Spleen (tissue), 11 donors: ENCODE measurements around the gene ROMO1. TPM values are rescaled to one million over a fixed set of nuclear protein-coding genes. Genes with fewer than 3 reads are reported as not detected.

Source experiments
- DNase-seq: peaks from one replicate; pipeline ENCODE4 v3.0.0-alpha.2; 2020
- H3K27ac ChIP-seq, 8 donors: fragments of 200-600 bp; sonication (generic) in 7 of 8; 1 replicate in 4 of 8; 2 replicates in 4 of 8; pipeline versions ENCODE4 v1.5.0 to v1.8.0; 2016 to 2021; ENCODE audit warnings: inconsistent platforms in 4 of 8, mild to moderate bottlenecking in 4 of 8, moderate library complexity in 1 of 8
- H3K27me3 ChIP-seq, 7 donors: fragments of 200-600 bp; sonication (generic) in 6 of 7; replicated peaks in 1 of 7; 1 replicate in 4 of 7; 2 replicates in 3 of 7; pipeline versions ENCODE4 v1.5.0 to v1.8.0; 2016 to 2021; ENCODE audit warnings: inconsistent platforms in 3 of 7, mild to moderate bottlenecking in 1 of 7
- H3K36me3 ChIP-seq, 6 donors: fragments of 200-600 bp; sonication (generic) in 5 of 6; 1 replicate in 4 of 6; 2 replicates in 2 of 6; pipeline versions ENCODE4 v1.5.0 to v1.8.0; 2016 to 2021; ENCODE audit warnings: inconsistent platforms in 2 of 6
- H3K4me1 ChIP-seq, 6 donors: fragments of 200-600 bp; sonication (generic) in 5 of 6; 1 replicate in 3 of 6; 2 replicates in 3 of 6; pipeline versions ENCODE4 v1.5.0 to v1.8.0; 2016 to 2021; ENCODE audit warnings: inconsistent platforms in 3 of 6
- H3K4me3 ChIP-seq, 8 donors: fragments of 200-600 bp; sonication (generic) in 7 of 8; 1 replicate in 4 of 8; 2 replicates in 4 of 8; pipeline versions ENCODE4 v1.5.0 to v1.8.0; 2016 to 2021; ENCODE audit warnings: inconsistent platforms in 4 of 8, mild to moderate bottlenecking in 4 of 8, moderate library complexity in 2 of 8
- H3K9me3 ChIP-seq, 8 donors: fragments of 200-600 bp; sonication (generic) in 7 of 8; 1 replicate in 4 of 8; 2 replicates in 4 of 8; pipeline versions ENCODE4 v1.5.0 to v1.8.0; 2016 to 2021; ENCODE audit warnings: inconsistent platforms in 4 of 8
- POLR2A ChIP-seq, 3 donors: fragments of 450-650 bp; IDR thresholded peaks; one replicate each; pipeline ENCODE4 v1.5.1; 2017; ENCODE audit warnings: antibody characterized with exemption in 3 of 3, mild to moderate bottlenecking in 1 of 3
- POLR2AphosphoS5 ChIP-seq, 3 donors: sonication (generic); formaldehyde crosslinking; IDR thresholded peaks; one replicate each; pipeline ENCODE4 v1.5.1; 2017; ENCODE audit warnings: antibody characterized with exemption in 3 of 3
- WGBS, 5 donors: extraction: QIAGEN DNeasy Blood & Tissue Kit in 3 of 5; methylation state at CpG; one replicate each; pipeline versions ENCODE4 v1.1.5 to v1.1.7; 2013 to 2018; 5-methylcytosine and 5-hydroxymethylcytosine counted together
- intact Hi-C: fragments of 100-400 bp; cut with DNase I; formaldehyde crosslinking; loops from one replicate; pipeline ENCODE4 v1.15.0; 2023; ENCODE audit warnings: low total_unique reads
- polyA plus RNA-seq, 3 donors: library from polyadenylated mRNA; stranded (reverse); fragments of 200-250 nt; gene quantifications; one replicate each; pipeline ENCODE4 v1.2.1, GENCODE V29; 2013
- total RNA-seq, 7 donors: library from RNA; depleted of rRNA in 3 of 7; stranded (reverse); fragments of >200 nt in 3 of 7; fragmentation: NEBNext Ultra II Directional in 4 of 7; extraction: Animal tissue kit (Norgen Biotek cat#: 25700) in 4 of 7; gene quantifications; one replicate each; pipeline versions ENCODE4 v1.1.0 to v1.2.1, GENCODE V29; 2016 to 2021
- TF ChIP-seq, protein P1 (sequence below), 11 experiments: fragments of 200-600 bp in 7 of 11; fragments of 450-650 bp in 4 of 11; sonication (generic) in 4 of 11; IDR thresholded peaks in 8 of 11; conservative IDR thresholded peaks in 3 of 11; 1 replicate in 7 of 11; 2 replicates in 4 of 11; pipeline versions ENCODE4 v1.4.0 to v1.8.0; 2016 to 2021; ENCODE audit warnings: antibody characterized with exemption in 11 of 11, inconsistent platforms in 4 of 11, mild to moderate bottlenecking in 1 of 11
- donor health status: healthy with polysubstance abuse.
- donor health status: DM: no; HTN: no; CAD: no; lungs with moderate emphysema.
- donor health status: DM: no; HTN: no; CAD: no.
- donor health status: Bipolar disorder and iron deficiency.
- donor health status: healthy.
- donor health status: DM: no; HTN: no; CAD: no.
- donor health status: DM: yes; HTN: yes; CAD: no.

The ROMO1 gene
- total and polyA plus RNA-seq, 10 donors = 66.2 to 372 (median 118) TPM

DNA sequence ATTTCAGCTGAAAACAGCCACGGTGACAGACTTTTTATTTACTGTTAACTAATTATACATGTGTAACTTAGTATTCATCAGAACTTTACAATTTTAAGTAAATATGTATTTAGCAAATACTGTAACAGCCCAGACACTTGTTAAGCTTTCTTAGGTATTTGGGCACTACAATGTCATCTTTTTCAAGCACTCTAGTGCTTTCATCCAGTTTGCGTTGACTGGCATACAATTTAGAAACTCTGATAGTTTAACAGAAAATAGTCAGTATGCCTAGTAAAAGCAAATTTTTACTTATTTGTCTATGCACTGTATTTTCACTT lies 32.2 kb downstream of the ROMO1 start:
- peaks cover 12 to 100% (median 99%) of the 10 kb centered on the region in 6 donors for H3K36me3 ChIP-seq
- H3K4me1 ChIP-seq = peaks cover 56 to 97% (median 82%) of the 10 kb centered on the region in 6 donors
- 68 to 86% (median 78%) methylated on average over 2 of the region's 2 CpGs for WGBS, 5 donors
- DNase-seq = no peak
- no peak overlapping the region for H3K27ac ChIP-seq
- no peaks in the 10 kb centered on the region for H3K27me3 ChIP-seq
- H3K4me3 ChIP-seq = no peak overlapping the region
- TF ChIP-seq, protein P1, sequence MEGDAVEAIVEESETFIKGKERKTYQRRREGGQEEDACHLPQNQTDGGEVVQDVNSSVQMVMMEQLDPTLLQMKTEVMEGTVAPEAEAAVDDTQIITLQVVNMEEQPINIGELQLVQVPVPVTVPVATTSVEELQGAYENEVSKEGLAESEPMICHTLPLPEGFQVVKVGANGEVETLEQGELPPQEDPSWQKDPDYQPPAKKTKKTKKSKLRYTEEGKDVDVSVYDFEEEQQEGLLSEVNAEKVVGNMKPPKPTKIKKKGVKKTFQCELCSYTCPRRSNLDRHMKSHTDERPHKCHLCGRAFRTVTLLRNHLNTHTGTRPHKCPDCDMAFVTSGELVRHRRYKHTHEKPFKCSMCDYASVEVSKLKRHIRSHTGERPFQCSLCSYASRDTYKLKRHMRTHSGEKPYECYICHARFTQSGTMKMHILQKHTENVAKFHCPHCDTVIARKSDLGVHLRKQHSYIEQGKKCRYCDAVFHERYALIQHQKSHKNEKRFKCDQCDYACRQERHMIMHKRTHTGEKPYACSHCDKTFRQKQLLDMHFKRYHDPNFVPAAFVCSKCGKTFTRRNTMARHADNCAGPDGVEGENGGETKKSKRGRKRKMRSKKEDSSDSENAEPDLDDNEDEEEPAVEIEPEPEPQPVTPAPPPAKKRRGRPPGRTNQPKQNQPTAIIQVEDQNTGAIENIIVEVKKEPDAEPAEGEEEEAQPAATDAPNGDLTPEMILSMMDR (IDR thresholded peaks at IDR 0.05 in 8 of 11, conservative IDR thresholded peaks at IDR 0.05 in 3 of 11) = no peak
- no peak for TF ChIP-seq POLR2A (IDR thresholded peaks at IDR 0.05)
- TF ChIP-seq POLR2AphosphoS5 (IDR thresholded peaks at IDR 0.05) = no peak
- no peaks in the 10 kb centered on the region for H3K9me3 ChIP-seq
- intact Hi-C loops = loop anchor here (10.0 kb wide), 1 partner anchor 153 kb away; no protein-coding TSS in a partner anchor

GRCh38 chr20:35731862-35732643 lies 32.8 kb downstream of the ROMO1 start:
- no peak for DNase-seq
- peaks cover 12 to 100% (median 98%) of the 10 kb centered on the region in 6 donors for H3K36me3 ChIP-seq
- no peaks in the 10 kb centered on the region for H3K27me3 ChIP-seq
- TF ChIP-seq POLR2AphosphoS5 (IDR thresholded peaks at IDR 0.05) (peak in 1 of 3 donors; percentile 32), POLR2A (IDR thresholded peaks at IDR 0.05) (no peak)
- TF ChIP-seq, protein P1 (IDR thresholded peaks at IDR 0.05 in 8 of 11, conservative IDR thresholded peaks at IDR 0.05 in 3 of 11) = no peak
- WGBS, 5 donors = 87 to 92% (median 90%) methylated on average over 24 of the region's 24 CpGs
- no peak overlapping the region for H3K4me3 ChIP-seq
- peaks cover 57 to 97% (median 87%) of the 10 kb centered on the region in 6 donors for H3K4me1 ChIP-seq
- H3K9me3 ChIP-seq = no peaks in the 10 kb centered on the region
- H3K27ac ChIP-seq = no peak overlapping the region
- intact Hi-C loops = loop anchor here (10.0 kb wide), 1 partner anchor 153 kb away; no protein-coding TSS in a partner anchor

GRCh38 chr20:35732644-35732982 lies 33.4 kb downstream of the ROMO1 start:
- Histone ChIP-seq H3K36me3 (peaks cover 12 to 100% (median 98%) of the 10 kb centered on the region in 6 donors), H3K9me3 (no peaks in the 10 kb centered on the region), H3K27ac (no peak overlapping the region), H3K4me1 (peaks cover 62 to 99% (median 89%) of the 10 kb centered on the region in 6 donors), H3K27me3 (no peaks in the 10 kb centered on the region), H3K4me3 (no peak overlapping the region)
- DNase-seq = no peak
- intact Hi-C loops = loop anchor here (10.0 kb wide), 1 partner anchor 152 kb away; no protein-coding TSS in a partner anchor
- WGBS, 5 donors = 31 to 69% (median 59%) methylated on average over 1 of the region's 1 CpG
- TF ChIP-seq, protein P1 (IDR thresholded peaks at IDR 0.05 in 8 of 11, conservative IDR thresholded peaks at IDR 0.05 in 3 of 11) = no peak
- TF ChIP-seq POLR2AphosphoS5 (IDR thresholded peaks at IDR 0.05) = no peak

- Histone ChIP-seq H3K27me3 (no peaks in the 10 kb centered on the region), H3K4me1 (peaks cover 76 to 100% (median 100%) of the 10 kb centered on the region in 6 donors), H3K27ac (no peak overlapping the region), H3K4me3 (peak overlapping the region in 1 of 8 donors; percentile 15), H3K36me3 (peaks cover 8 to 100% (median 98%) of the 10 kb centered on the region in 6 donors), H3K9me3 (no peaks in the 10 kb centered on the region)
- TF ChIP-seq, protein P1 (IDR thresholded peaks at IDR 0.05 in 8 of 11, conservative IDR thresholded peaks at IDR 0.05 in 3 of 11) = no peak
- TF ChIP-seq POLR2AphosphoS5 (IDR thresholded peaks at IDR 0.05) = no peak
- no peak for TF ChIP-seq POLR2A (IDR thresholded peaks at IDR 0.05)
- no peak for DNase-seq
- intact Hi-C loops = loop anchor here (10.0 kb wide), 1 partner anchor 150 kb away; no protein-coding TSS in a partner anchor
These were observed 35.2 kb downstream of the ROMO1 start for GRCh38 chr20:35734374-35734773.
